ENCODE results near the gene FGD4.

Gene FGD4

DNA sequence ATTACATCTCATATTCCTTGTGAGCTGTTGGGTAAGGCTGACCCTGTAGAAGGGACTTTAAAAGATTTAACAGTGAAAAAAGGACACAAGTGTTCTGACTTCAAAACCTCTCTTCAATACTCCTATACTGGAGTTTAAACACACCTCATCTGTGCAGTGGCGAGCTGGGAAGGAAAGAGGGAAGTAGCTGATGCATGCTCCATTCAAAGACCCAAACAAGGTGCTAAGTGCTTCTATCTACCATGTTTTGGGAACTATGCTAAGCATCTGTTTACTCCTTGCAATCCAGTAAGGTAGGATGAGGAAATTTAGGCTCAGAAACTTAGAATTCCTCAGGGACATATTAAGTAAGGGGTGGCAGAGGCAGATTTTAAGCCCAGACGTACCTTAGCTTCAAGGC, 263.3 kb downstream of the FGD4 start:
- no peaks in the 10 kb centered on the region for H3K27me3 Mint-ChIP-seq (ENCODE audit: low read depth)
- H3K36me3 Mint-ChIP-seq (ENCODE audit: low read depth), result no peaks in the 10 kb centered on the region
- H3K9me3 Mint-ChIP-seq, result no peaks in the 10 kb centered on the region
- no peak overlapping the region for H3K4me3 Mint-ChIP-seq
- H3K27ac Mint-ChIP-seq, result no peak overlapping the region
- TF ChIP-seq CTCF (IDR thresholded peaks at IDR 0.05; ENCODE audit: unreplicated experiment in 3 of 3), result no peak
- H3K4me1 Mint-ChIP-seq, result peaks cover 10% of the 10 kb centered on the region

GRCh38 chr12:32666018-32666417, 266.7 kb downstream of the FGD4 start:
- H3K27ac Mint-ChIP-seq, result no peak overlapping the region
- H3K4me3 Mint-ChIP-seq, result no peak overlapping the region
- H3K4me1 Mint-ChIP-seq, result peaks cover 4% of the 10 kb centered on the region
- no peak for TF ChIP-seq CTCF (IDR thresholded peaks at IDR 0.05; ENCODE audit: unreplicated experiment in 3 of 3)
- peaks cover 8% of the 10 kb centered on the region for H3K9me3 Mint-ChIP-seq
- H3K36me3 Mint-ChIP-seq (ENCODE audit: low read depth), result no peaks in the 10 kb centered on the region
- H3K27me3 Mint-ChIP-seq (ENCODE audit: low read depth), result no peaks in the 10 kb centered on the region

DNA sequence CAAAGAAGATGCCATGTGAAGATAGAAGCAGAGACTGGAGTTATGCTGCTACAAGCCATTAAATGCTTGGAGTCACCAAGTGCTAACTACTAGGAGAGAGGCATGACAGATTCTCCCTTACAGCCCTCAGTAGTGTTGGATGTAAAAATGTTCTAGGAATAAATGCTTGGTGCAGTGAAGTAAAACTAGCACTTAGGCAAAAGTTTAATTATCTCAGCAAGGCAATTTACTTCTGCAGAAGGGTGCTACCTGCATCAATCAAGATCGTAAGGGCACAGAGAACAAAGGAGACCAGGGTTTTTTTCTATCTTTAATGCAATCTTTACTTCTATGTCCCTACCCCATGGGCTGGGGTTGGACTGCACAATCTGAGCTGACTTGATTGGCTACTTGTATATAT, 270.2 kb downstream of the FGD4 start:
- TF ChIP-seq CTCF (IDR thresholded peaks at IDR 0.05; ENCODE audit: unreplicated experiment in 3 of 3), result no peak
- no peaks in the 10 kb centered on the region for H3K27me3 Mint-ChIP-seq (ENCODE audit: low read depth)
- no peak overlapping the region for H3K27ac Mint-ChIP-seq
- no peak overlapping the region for H3K4me3 Mint-ChIP-seq
- H3K4me1 Mint-ChIP-seq, result peaks cover 12% of the 10 kb centered on the region
- peaks cover 11% of the 10 kb centered on the region for H3K9me3 Mint-ChIP-seq
- no peaks in the 10 kb centered on the region for H3K36me3 Mint-ChIP-seq (ENCODE audit: low read depth)

DNA sequence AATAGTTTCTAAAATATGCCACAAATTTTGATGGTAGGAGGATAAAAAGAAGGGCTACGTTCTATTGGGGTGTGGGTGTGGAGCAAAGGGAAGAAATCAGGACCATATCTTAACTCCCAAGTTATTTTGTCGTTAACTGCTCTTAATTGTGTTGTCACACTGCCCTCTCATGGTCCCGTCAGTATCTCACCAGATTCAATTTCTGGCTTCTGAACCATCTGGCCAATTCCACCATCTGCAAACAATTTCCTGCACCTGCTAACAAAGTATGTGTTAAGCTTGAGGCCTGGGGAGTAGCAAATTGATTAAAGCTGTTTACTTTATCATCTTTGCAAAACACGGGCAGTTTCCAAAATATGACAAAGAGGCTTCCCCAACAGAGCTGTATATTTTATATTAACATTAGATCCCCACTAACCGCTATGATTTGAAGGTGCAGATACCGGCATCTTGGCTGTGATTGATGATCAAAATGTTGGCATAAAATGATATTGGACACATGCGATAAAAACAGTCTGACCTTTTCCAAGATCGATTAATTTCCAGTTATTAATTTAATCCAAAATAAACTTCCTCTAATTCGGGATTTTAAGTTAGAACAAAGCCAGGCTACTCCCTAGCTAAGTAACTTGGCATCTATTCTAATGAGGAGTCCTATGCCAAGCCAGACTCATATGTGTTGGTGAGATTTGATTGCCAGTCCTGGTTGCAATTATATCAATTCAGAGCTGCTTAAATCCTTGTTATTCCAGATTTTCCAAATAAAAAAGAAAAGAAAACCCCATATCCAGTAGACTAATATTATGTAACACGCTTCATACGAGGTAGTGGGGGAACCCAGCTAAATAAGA, 272.8 kb downstream of the FGD4 start:
- H3K4me3 Mint-ChIP-seq, result no peak overlapping the region
- no peaks in the 10 kb centered on the region for H3K36me3 Mint-ChIP-seq (ENCODE audit: low read depth)
- TF ChIP-seq CTCF (IDR thresholded peaks at IDR 0.05; ENCODE audit: unreplicated experiment in 3 of 3), result peak; percentile 64 to 76 (median 66)
- H3K27ac Mint-ChIP-seq, result peak overlapping the region in 2 of 3 experiments; percentile 1 to 6
- H3K27me3 Mint-ChIP-seq (ENCODE audit: low read depth), result no peaks in the 10 kb centered on the region
- peaks cover 12% of the 10 kb centered on the region for H3K4me1 Mint-ChIP-seq
- peaks cover 11% of the 10 kb centered on the region for H3K9me3 Mint-ChIP-seq

GRCh38 chr12:32679091-32679919, 279.9 kb downstream of the FGD4 start, which contains the start of gene DNM1L:
TSS of gene DNM1L (plus strand) at chr12:32679301. CDS start at chr12:32679364, 63 bp downstream.
- no peak for TF ChIP-seq CTCF (IDR thresholded peaks at IDR 0.05; ENCODE audit: unreplicated experiment in 3 of 3)
- H3K9me3 Mint-ChIP-seq, result no peaks in the 10 kb centered on the region
- no peaks in the 10 kb centered on the region for H3K27me3 Mint-ChIP-seq (ENCODE audit: low read depth)
- H3K27ac Mint-ChIP-seq, result peak within 1 kb of the TSS; percentile 88 to 98 (median 97)
- peak within 1 kb of the TSS; percentile 85 to 98 (median 89) for H3K4me3 Mint-ChIP-seq
- peaks cover 18% of the 10 kb centered on the region for H3K4me1 Mint-ChIP-seq
- peaks cover 13% of the 10 kb centered on the region for H3K36me3 Mint-ChIP-seq (ENCODE audit: low read depth)

Data from nephron (organoid).